SK-N-DZ (cell line): ENCODE measurements around the gene CYP1A2.
A peak's percentile ranks its signal among the peaks of the same experiment; 100 is the strongest.
"Not testable (repeated sequence)": the region's sequence is repeated elsewhere in the genome, so short reads cannot be mapped to it uniquely, and the experiment has no call there.

ENCODE experiments used
- DNase-seq: peaks from one replicate; pipeline ENCODE4 v3.0.0-alpha.2; 2015; ENCODE audit warnings: low spot score

The CYP1A2 gene

GRCh38 chr15:74776821-74777768 is 28.4 kb downstream of the CYP1A2 start:
- DNase-seq = no peak

- DNase-seq = no peak
These were observed 29.3 kb downstream of the CYP1A2 start for GRCh38 chr15:74777769-74778598.

- no peak for DNase-seq
These were observed 29.9 kb downstream of the CYP1A2 start for GRCh38 chr15:74778599-74778970.

- no peak for DNase-seq
These were observed 30.6 kb downstream of the CYP1A2 start for GRCh38 chr15:74779162-74779648.

- no peak for DNase-seq
These were observed 32.1 kb downstream of the CYP1A2 start for GRCh38 chr15:74780523-74781430.

- peak; percentile 60 for DNase-seq
These were observed 33.0 kb downstream of the CYP1A2 start, which contains the start of gene CSK for GRCh38 chr15:74781431-74782258. Gene CSK, plus strand, starts transcription at chr15:74782080. Its CDS starts 16,218 bp downstream, at chr15:74798298.

GRCh38 chr15:74782259-74783071 is 33.8 kb downstream of the CYP1A2 start:
- no peak for DNase-seq

GRCh38 chr15:74783072-74783807 is 34.6 kb downstream of the CYP1A2 start:
- no peak for DNase-seq

- no peak for DNase-seq
These were observed 35.1 kb downstream of the CYP1A2 start for GRCh38 chr15:74783808-74784175.

GRCh38 chr15:74784426-74785193 is 36.0 kb downstream of the CYP1A2 start:
- DNase-seq = no peak

GRCh38 chr15:74785194-74786032 is 36.8 kb downstream of the CYP1A2 start:
- DNase-seq = no peak

GRCh38 chr15:74786081-74786480 is 37.4 kb downstream of the CYP1A2 start:
- not testable (repeated sequence) for DNase-seq

- no peak for DNase-seq
These were observed 38.0 kb downstream of the CYP1A2 start for GRCh38 chr15:74786551-74787165.

GRCh38 chr15:74787251-74788041 is 38.8 kb downstream of the CYP1A2 start:
- DNase-seq = no peak

- DNase-seq = no peak
These were observed 39.5 kb downstream of the CYP1A2 start for GRCh38 chr15:74788042-74788682.
